ENCODE data around the gene ZNF605. TPM values are rescaled to one million over a fixed set of nuclear protein-coding genes. Genes with fewer than 3 reads are reported as not detected.
A peak's percentile ranks its signal among the peaks of the same experiment; 100 is the strongest.

Gene ZNF605
- total and polyA plus RNA-seq, 9 of the 15 experiments (the other 6 are each of a cell fraction or from before 2014, with no cell fraction given) = 0.45 to 1.1 (median 0.68) TPM

DNA sequence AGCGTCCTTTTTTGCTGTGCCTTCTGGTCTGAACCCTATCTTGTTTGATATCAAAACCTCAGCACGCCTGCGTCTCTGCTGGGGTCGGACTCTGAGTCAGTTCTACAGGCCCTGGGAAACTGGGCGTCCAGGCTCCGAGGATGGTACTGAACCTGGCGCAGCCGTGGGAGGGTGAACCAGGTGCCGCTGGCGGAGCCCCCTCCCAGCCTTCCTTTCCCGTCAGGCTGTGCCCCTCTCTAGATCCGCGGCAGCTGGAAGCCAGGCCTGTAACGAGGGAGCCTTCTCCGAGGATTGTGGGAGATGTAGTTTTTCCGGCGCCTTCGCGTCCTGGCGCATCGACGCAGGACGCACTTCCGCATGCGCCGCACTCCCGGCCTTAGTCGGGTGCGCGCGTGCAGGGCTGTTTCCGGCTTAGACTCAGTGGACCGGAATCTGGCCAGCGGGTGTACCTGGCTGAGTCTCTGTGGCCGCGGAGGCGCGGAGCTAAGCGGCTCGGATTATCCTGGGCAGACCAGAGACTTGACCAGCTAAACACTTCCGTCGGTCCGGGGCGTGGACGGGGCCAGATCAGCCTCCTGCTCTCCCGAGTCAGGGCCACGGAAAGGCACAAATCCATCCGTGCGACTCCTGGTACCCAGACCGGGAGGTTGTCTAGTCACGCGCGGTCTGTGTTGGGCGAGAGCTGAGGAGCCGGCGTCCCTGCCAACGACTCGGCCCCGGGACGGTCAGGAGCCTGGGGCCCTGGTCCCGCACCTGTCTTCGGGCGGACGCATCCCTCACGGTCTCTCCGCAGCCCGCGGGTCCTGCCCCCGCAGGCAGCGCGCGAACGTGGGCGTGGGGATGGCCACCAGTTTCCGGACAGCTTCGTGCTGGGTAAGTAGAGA is 30.1 kb upstream of the ZNF605 start, which contains the start of gene ZNF26 (continued):
- TF ChIP-seq, protein P1, sequence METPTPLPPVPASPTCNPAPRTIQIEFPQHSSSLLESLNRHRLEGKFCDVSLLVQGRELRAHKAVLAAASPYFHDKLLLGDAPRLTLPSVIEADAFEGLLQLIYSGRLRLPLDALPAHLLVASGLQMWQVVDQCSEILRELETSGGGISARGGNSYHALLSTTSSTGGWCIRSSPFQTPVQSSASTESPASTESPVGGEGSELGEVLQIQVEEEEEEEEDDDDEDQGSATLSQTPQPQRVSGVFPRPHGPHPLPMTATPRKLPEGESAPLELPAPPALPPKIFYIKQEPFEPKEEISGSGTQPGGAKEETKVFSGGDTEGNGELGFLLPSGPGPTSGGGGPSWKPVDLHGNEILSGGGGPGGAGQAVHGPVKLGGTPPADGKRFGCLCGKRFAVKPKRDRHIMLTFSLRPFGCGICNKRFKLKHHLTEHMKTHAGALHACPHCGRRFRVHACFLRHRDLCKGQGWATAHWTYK (CRISPR knock-in tag; IDR thresholded peaks at IDR 0.05) = peak; percentile 81; the same call in 1 of the 2 replicates
- TF ChIP-seq NR2F6 (CRISPR knock-in tag; IDR thresholded peaks at IDR 0.05) (no peak), SIN3B (IDR thresholded peaks at IDR 0.05; ENCODE audit: low read depth) (peak; percentile 89), MYNN (IDR thresholded peaks at IDR 0.05) (no peak), MYNN (CRISPR knock-in tag; IDR thresholded peaks at IDR 0.05) (no peak), ZNF143 (CRISPR knock-in tag; IDR thresholded peaks at IDR 0.05) (peak; percentile 98), GABPA (tag; conservative IDR thresholded peaks at IDR 0.05; ENCODE audit: low read depth) (peak; percentile 99), MEF2D (tag; conservative IDR thresholded peaks at IDR 0.05; ENCODE audit: low read depth) (no peak), SMAD4 (CRISPR knock-in tag; conservative IDR thresholded peaks at IDR 0.05) (0 out of 2 replicates have a peak, but pooled peaks have one; percentile 15), ZEB2 (IDR thresholded peaks at IDR 0.05) (no peak), ZNF586 (CRISPR knock-in tag; conservative IDR thresholded peaks at IDR 0.05) (no peak), STAG1 (CRISPR knock-in tag; IDR thresholded peaks at IDR 0.05; ENCODE audit: borderline replicate concordance) (no peak)
- TF ChIP-seq, protein P2, sequence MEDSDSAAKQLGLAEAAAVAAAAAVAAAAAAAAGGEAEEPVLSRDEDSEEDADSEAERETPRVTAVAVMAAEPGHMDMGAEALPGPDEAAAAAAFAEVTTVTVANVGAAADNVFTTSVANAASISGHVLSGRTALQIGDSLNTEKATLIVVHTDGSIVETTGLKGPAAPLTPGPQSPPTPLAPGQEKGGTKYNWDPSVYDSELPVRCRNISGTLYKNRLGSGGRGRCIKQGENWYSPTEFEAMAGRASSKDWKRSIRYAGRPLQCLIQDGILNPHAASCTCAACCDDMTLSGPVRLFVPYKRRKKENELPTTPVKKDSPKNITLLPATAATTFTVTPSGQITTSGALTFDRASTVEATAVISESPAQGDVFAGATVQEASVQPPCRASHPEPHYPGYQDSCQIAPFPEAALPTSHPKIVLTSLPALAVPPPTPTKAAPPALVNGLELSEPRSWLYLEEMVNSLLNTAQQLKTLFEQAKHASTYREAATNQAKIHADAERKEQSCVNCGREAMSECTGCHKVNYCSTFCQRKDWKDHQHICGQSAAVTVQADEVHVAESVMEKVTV (CRISPR knock-in tag; IDR thresholded peaks at IDR 0.05) = no peak
- TF ChIP-seq, protein P3, sequence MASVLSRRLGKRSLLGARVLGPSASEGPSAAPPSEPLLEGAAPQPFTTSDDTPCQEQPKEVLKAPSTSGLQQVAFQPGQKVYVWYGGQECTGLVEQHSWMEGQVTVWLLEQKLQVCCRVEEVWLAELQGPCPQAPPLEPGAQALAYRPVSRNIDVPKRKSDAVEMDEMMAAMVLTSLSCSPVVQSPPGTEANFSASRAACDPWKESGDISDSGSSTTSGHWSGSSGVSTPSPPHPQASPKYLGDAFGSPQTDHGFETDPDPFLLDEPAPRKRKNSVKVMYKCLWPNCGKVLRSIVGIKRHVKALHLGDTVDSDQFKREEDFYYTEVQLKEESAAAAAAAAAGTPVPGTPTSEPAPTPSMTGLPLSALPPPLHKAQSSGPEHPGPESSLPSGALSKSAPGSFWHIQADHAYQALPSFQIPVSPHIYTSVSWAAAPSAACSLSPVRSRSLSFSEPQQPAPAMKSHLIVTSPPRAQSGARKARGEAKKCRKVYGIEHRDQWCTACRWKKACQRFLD (CRISPR knock-in tag; IDR thresholded peaks at IDR 0.05) = no peak; the same call in 1 of the 2 replicates
- TF ChIP-seq, protein P4, sequence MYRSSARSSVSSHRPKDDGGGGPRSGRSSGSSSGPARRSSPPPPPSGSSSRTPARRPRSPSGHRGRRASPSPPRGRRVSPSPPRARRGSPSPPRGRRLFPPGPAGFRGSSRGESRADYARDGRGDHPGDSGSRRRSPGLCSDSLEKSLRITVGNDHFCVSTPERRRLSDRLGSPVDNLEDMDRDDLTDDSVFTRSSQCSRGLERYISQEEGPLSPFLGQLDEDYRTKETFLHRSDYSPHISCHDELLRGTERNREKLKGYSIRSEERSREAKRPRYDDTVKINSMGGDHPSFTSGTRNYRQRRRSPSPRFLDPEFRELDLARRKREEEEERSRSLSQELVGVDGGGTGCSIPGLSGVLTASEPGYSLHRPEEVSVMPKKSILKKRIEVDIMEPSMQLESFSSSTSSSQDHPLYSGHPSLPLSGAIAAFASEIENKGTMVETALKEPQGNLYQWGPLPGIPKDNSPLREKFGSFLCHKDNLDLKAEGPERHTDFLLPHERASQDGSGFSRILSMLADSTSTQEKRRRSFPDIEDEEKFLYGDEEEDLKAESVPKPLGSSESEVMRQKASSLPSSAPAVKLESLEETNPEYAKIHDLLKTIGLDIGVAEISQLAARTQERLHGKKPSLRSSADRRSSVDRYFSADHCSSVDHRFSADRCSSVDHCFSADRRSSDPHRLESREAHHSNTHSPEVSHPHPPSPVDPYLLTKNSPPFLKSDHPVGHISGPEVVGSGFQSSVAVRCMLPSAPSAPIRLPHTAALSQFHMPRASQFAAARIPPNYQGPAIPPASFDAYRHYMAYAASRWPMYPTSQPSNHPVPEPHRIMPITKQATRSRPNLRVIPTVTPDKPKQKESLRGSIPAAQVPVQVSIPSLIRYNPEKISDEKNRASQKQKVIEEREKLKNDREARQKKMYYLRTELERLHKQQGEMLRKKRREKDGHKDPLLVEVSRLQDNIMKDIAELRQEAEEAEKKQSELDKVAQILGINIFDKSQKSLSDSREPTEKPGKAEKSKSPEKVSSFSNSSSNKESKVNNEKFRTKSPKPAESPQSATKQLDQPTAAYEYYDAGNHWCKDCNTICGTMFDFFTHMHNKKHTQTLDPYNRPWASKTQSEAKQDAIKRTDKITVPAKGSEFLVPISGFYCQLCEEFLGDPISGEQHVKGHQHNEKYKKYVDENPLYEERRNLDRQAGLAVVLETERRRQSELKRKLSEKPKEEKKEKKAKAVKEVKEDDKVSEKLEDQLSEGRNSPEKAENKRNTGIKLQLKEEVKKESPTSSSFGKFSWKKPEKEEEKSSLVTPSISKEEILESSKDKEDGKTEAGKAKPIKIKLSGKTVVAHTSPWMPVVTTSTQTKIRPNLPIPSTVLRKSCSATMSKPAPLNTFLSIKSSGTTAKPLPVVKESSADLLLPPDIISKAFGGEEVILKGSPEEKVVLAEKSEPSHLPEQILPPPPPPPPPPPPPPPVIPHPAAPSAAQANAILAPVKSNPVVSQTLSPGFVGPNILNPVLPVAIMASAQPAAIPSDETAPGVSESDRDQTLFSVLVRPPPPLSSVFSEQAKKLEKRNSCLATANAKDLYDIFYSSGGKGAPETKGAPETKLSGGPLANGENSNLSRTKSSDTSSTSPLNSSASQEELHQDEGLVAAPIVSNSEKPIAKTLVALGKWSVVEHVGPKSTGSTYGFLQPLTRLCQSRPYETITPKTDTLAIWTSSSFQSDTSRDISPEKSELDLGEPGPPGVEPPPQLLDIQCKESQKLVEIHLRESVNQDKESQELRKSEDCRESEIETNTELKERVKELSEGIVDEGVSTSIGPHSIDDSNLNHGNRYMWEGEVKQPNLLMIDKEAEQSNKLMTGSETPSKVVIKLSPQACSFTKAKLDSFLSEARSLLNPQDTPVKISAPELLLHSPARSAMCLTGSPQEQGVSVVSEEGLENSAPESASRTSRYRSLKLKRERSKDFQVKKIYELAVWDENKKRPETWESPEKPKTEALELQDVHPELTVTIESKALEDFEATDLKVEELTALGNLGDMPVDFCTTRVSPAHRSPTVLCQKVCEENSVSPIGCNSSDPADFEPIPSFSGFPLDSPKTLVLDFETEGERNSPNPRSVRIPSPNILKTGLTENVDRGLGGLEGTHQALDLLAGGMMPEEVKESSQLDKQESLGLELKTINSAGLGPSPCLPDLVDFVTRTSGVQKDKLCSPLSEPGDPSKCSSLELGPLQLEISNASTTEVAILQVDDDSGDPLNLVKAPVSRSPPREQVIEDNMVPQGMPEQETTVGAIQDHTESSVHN (IDR thresholded peaks at IDR 0.05; ENCODE audit: borderline replicate concordance in 1 of 2, low read depth in 1 of 2) = no peak
